HT1080 (cell line): ENCODE results near the gene PELI2. TPM values are rescaled to one million over a fixed set of nuclear protein-coding genes. Genes with fewer than 3 reads are reported as not detected.

ENCODE experiments used
- DNase-seq: peaks from one replicate; pipeline ENCODE4 v3.0.0-alpha.2; 2015; ENCODE audit warnings: low read depth
- polyA plus RNA-seq, 2 experiments: library from polyadenylated mRNA; depleted of rRNA; stranded (reverse); fragments of >200 nt; gene quantifications; 2 replicates each; pipeline ENCODE4 v1.2.3, GENCODE V29; 2015
- total RNA-seq: library from RNA; depleted of rRNA; stranded (reverse); fragments of >200 nt; shearing (Covaris generic); gene quantifications from 2 replicates; pipeline ENCODE4 v1.2.3, GENCODE V29; 2014; rRNA removed

The PELI2 gene
- total RNA-seq, result 1.2 and 2.1 TPM in 2 replicates
- 3.9 and 5.0 TPM in 2 replicates for polyA plus RNA-seq (2015; cell fraction: cytosol; rRNA removed)
- polyA plus RNA-seq (2015; cell fraction: nucleus; rRNA removed), result 4.3 and 5.7 TPM in 2 replicates

GRCh38 chr14:56117765-56118610 is at the start of gene PELI2:
Gene PELI2 (plus strand): TSS chr14:56118411. CDS start chr14:56118661, 250 bp downstream.
- peak; percentile 25 for DNase-seq

DNA sequence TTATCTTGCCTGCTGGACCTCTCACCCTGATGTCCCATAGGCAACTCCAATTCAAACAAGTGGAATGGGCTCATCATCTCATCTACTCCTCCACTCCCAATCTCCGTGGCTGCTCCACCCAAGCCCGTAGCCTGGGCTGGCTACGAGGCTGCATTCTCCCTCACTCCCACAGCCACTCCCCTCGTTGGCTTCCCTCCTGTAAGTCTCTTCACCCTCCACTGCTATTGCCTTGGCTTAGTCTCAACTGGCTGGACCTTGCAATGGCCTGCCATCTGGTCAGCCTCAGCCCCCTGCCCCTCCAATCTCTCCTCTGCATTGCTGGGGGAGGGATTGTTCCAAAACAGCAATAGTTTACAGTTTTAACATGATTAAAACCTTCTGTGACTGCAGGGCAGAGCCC is 44.4 kb upstream of the PELI2 start:
- DNase-seq, result no peak

- DNase-seq, result no peak
Observed at GRCh38 chr14:56075301-56075700, 42.9 kb upstream of the PELI2 start.

GRCh38 chr14:56081139-56081538 is 37.1 kb upstream of the PELI2 start:
- DNase-seq, result no peak

GRCh38 chr14:56082880-56083279 is 35.3 kb upstream of the PELI2 start:
- no peak for DNase-seq

DNA sequence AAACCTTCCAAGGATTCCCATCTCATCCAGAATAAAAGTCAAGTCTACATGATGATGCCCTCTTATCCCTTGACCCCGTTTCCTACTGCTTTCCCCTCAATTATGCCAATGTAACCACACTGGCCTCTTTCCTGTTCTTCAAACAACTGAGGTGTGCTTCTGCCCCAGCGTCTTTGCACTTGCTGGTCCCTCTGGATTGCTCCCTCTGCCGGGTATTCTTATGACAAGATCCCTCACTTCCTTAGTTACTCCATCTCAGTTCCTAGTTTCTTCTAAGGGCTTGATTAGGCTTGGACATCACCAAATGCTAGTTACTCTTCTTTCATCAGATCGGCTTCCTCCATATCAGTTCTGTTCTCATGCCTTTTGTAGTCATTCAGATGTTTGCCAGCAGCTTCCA is 32.7 kb upstream of the PELI2 start:
- DNase-seq, result no peak

DNA sequence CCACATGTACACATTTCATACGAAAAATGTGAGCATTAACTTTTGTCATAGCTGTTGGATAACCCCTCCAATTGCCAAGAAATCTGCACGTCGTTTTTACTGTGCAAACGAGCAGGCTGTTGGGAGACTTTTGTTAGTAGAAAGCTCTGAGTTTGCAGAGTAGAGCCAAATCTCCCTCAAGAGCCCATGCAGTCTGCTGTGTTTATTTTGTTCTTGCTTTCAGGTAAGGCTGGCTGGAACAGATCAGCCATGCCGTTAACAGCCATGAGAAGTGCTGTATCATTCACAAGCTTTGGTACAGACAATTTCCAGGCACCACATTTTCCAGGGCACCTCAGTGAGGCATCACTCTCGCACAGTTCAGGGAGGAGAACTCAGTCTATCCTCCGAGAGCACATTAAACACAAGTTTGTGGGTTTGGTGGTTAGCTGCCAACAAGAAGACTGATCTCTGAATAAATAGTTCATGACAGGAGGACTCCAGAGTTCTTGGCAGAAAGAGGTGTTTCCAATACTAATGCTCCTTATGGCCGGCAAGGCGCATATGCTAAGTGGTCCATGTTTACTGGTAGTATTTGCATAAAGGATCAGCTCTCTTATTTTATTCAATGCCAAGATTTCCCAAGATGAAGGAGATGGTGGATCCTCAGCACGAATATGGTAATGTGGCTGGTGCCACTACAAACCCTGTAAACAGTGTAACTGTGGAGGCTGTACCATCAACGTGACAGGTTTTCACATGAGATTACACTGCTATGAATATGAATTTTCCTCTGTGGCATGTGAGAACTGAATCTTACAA is 30.3 kb upstream of the PELI2 start:
- DNase-seq, result no peak

DNA sequence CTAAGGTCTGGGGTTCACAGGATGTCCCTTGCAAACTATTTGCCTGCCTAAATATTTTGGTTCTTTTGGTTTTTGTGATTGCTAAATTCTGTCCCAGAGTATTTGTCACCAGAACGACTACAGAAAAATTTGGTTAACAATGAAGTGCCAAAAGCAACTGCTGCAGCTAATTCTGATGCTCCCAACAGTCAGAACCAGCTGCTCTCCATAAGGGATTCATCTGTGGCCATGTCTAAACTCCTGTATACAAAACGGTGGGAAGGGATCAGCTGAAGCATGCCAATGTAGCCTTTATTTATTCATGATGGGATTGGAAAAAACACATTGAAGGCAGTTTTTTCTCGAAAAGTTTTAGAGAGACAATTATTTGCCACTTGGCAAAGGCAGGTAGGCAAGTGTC is 29.3 kb upstream of the PELI2 start:
- DNase-seq, result no peak

DNA sequence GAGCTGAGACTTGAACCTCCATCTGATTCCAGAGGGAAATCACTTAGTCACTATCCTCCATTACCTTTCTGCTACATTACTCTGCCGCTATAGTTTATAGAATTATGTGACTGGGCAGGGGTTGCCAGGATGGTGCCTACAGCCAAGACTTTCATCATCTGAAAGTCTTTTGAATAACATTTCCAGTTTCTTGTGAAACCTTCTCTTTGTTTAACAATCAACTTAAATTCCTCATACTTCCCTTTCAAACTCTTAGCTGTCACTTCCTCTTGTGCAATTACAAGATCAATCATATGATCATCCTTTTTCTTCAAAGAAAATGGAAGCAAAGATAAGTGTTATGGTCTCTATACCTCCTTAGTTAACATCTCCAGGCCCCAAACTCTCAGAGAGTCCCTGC is 25.4 kb upstream of the PELI2 start:
- no peak for DNase-seq

DNA sequence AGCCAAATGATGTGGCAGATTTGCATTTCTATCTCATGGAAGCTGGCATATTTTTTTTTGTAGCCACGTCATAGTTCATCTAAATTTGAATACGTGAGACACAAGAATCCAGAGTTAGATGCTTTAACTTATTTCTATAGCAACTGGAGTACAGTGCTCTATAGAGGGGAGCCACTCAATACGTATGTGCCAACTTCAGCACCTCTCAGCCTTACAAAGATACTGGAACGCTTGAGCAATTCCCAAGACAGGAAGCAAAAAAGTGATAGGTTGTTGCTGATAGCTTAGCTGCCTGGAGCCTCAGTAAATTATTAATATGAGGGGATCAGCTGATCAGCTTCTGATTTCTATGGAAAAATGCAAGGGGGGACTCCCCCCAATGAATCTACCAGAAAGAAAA is 24.1 kb upstream of the PELI2 start:
- no peak for DNase-seq

DNA sequence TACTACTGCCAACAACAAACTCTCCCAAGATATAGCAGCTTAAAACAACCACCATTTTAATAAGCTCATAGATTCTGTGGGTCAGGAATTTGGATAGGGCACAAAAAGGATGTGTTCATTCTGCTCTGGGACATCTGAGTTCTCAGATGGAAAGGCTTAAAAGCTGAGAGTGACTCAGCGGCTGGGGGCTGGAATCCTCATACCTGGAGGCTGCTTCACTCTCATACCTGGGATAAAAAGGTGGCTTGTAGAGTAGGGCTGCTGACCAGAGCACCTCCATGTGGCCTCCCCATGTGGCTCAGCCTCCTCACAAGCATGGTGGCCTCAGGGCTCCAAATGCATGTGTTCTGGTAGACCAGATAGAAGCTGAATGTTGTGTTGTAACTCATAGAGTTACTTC is 20.2 kb upstream of the PELI2 start:
- no peak for DNase-seq

DNA sequence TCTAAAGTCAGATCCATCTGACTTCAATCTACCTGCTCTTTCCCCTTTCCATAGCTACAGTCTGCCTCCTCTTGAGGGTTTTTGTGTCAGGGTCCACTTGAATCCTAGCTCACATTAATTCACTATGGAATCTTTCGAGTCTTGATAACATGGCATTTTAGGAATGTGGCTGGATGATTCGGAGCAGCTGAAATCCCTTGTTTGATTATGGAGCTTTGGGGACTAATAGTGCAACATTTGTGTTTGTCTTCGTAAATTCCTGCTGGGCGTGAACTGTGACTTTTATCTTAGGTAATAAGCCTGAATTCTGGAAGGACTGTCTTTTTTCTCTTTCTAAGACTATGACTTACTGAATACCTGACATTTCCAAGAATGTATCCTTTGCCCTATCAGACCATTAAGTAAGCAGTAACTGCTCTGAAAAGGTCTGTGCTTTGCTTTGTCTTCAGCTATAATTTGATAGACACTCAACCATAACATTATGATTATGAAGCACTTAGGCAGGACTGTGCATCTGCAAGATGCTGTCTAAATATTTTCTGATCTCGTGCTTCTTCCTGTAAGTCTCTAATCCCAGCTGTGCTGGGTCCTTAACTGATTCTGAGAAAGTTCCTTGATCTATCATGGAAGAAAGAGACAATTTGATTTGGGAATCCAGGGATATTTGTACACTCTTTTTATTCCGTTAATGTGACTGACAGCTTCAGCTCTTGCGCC is 19.0 kb upstream of the PELI2 start:
- DNase-seq, result no peak

DNA sequence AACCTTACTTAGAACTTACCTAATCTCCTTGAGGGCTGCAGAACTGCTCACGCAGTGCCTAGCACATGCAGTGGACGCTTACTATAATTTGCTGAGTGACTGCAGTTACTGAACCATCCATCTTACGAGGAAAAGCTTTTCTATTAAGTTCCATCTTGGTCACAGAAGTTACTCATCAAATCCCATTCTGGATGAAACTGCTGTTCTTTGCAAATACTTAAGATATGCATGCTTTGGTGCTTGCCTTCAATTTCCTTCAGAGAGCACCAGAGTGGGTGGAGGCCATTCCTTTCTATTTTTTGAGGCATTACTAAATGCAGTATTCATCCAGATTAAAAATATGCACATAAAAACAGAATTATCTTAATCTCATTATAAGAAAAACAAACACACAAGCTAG is 17.7 kb upstream of the PELI2 start:
- DNase-seq, result no peak

DNA sequence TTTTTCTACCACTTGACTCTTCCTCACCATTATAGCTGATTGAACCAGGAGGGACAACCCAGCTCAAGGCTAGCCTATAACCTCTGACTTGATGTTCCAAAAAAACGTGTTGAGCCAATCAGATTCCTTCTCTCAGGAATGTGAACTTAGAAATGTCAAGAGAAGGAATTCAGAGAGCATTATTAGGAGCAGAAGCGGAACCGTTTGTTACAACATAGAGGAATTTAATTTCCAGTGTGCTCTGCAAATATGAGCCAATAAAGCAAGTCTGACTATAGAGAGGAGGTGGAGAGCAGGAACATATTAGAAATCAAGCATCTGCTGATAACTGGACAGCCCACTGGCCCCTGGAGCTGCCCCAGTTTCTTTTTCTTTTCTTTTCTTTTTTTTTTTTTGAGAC is 15.3 kb upstream of the PELI2 start:
- DNase-seq, result no peak

DNA sequence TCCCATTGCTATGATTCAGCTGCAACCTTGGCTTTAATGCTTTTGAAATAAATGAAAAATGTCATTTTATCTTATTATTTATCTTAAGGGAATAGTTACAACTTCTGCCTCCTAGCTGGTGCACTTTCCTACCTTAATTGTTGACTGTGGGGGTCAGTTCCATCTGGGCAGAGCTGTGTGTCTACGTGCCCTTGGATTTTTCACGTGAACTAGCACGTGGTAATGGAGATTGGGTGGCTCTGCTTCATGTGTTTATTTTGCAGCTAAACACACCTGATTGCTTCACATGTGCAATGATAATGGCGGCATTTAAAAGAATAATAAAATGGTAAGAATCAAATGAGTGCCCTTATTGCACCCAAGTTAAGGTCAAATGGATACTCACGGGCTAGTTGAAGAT is 10.6 kb upstream of the PELI2 start:
- DNase-seq, result no peak

DNA sequence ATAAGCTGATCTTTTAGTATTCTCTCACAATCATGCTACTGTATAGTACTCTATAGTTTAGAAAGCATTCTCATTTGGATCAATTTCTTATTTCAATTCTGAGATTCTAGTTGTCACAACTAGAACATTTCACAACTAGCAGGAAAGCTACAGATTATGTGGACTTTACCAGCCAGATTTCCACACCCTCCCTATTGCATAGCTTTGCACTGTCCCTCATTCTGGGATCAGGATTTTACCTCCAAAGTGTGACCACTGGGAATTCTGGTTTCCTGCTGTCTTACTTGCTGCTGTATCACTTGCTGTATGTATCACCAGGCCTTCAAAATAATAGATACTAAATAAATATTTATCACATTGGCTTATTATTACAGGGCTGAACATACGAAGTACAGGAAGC is 10.2 kb upstream of the PELI2 start:
- no peak for DNase-seq

DNA sequence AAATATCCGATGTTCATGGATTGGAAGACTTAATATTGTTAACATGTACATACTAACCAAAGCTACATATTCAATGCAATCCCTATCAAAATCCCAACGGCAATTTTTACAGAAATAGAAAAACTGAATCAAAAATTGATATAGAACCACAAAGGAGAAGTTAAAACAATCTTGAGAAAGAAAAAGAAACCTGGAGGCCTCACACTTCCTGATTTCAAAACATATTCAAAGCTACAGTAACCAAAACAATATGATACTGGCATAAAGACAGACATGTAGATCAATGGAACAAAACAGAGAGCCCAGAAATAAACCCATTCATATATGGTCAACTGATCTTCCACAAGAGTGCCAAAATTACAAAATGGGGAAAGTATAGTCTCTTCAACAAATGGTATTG is 5.4 kb upstream of the PELI2 start:
- no peak for DNase-seq

DNA sequence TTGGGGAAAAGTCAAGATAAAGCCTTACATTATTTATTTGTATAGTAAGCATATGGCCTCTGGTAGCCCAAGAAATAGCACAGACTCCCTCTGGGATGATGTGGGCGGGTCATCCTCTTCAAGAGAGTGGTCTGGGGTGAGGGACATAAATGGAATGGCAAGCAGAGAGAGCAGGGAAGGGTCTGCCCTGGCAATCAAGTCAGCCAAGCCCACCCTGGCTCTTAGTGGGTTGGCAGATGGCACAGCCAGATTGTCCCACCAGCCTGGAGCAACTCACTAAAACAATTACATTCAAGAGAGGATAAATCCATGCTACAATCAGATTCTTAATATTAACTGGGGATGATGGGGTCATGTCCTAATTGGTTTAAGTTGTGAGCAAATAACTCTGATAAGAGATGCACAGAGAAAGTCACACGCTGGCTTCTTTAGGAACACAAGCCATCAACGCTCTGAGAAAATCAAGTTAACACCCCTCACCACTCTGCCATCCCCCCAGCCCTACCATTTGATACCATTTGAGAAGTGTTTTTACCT is 2.8 kb upstream of the PELI2 start:
- no peak for DNase-seq

GRCh38 chr14:56115976-56116893 is 2.0 kb upstream of the PELI2 start:
- DNase-seq, result no peak

DNA sequence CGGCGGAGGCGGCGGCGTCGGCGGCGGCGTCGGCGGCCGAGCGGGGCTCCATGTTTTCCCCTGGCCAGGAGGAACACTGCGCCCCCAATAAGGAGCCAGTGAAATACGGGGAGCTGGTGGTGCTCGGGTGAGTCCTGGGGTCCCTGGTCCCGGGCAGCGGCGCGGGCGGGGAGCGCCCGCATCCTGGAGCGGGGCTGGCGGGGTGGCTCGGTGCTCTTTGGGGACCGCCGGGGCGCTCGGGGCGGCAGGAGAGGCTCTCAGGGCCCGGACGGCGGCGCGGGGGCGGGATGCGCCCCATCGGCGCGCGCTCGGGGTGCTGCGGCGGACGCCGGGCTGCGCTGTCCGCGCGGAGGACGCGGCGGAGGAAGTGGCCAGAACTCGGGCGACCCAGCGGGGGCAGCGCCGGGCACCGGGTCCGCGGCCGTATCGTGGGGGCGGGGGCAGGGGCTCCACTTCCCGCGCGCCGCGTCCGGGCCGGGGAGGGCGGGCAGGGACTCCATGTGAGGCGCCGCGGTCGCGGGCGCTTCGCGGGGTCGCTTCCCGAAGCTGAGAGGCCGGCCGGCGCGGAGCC is 485 bp downstream of the PELI2 start:
- DNase-seq, result no peak
